HG03521 (cell line): ENCODE data around the gene BSG.
"Not testable (repeated sequence)": the region's sequence is repeated elsewhere in the genome, so short reads cannot be mapped to it uniquely, and the experiment has no call there.

Experiments used
- ATAC-seq: cut with Tn5 transposase; IDR thresholded peaks from one replicate; pipeline ENCODE4 v1.9.1; 2021; ENCODE audit warnings: mild to moderate bottlenecking, moderate library complexity; ENCODE audit not compliant: unreplicated experiment

Gene BSG

DNA sequence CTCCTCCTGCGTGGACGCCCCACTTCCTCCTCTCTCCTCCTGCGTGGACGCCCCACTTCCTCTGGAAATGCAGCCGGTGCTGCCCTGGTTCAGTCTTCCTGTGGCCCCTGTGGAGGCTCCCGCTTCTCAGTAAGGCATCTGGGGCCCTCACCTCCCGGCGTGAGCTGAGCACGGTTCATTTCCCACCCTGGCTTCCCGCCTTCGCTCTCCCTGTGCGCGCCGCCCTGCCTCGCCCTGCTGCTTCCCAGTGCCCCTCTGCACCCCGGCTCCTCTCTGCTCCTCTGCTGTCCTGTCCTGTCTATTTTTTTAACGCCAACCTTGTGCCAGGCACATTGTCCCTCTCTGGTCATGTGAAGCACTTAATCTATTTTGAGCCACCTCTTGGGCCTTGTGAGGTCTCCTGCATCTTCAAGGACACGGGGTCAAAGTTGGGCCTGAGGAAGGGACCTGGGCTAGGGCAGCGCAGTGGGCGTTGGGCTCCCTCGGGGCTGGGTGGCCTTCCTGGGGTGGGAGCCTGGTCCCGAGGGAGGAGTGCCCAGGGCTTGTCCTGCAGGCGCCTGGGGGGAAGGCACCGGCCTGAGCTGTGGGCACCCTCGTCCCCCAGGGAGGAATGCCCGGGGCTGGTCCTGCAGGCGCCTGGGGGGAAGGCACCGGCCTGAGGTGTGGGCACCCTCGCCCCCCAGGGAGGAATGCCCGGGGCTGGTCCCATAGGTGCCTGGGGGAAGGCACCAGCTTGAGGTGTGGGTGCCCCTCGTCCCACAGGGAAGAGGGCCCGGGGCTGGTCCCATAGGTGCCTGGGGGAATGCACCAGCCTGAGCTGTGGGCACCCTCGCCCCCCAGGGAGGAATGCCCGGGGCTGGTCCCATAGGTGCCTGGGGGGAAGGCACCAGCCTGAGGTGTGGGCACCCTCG lies 30.2 kb downstream of the BSG start:
- ATAC-seq, result no peak

DNA sequence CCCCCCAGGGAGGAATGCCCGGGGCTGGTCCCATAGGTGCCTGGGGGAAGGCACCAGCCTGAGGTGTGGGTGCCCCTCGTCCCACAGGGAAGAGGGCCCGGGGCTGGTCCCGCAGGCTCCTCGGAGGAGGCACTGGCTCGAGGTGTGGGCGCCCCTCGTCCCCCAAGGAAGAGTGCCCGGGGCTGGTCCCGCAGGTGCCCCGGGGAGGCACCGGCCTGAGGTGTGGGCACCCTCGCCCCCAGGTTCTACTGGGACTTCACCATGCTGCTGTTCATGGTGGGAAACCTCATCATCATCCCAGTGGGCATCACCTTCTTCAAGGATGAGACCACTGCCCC lies 30.9 kb downstream of the BSG start:
- ATAC-seq, result not testable (repeated sequence)

DNA sequence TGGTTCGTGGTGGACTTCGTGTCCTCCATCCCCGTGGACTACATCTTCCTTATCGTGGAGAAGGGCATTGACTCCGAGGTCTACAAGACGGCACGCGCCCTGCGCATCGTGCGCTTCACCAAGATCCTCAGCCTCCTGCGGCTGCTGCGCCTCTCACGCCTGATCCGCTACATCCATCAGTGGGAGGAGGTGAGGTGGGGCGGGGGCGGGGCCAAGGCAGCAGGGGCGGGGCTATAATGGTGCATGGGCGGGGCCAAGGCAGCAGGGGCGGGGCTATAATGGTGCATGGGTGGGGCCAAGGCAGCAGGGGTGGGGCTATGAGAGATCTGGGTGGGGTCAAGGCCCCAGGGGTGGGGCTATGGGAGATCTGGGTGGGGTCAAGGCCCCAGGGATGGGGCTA lies 31.4 kb downstream of the BSG start:
- ATAC-seq, result not testable (repeated sequence)

DNA sequence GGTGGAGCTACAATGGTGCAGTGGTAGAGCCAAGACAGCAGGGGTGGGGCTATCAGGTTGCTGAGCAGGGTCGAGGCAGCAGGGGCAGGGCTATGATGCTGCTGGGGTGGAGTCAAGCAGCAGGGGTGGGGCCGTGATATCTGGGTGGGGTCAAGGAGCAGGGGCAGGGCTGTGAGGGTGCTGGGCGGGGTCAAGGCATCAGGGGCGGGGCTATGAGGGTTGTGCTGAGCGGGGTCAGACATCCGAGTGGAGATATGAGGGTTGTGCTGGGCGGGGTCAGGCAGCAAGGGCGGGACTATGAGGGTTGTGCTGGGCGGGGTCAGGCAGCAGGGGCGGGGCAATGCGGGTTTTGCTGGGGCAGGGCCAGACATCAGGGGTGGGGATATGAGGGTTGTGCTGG lies 32.0 kb downstream of the BSG start:
- no peak for ATAC-seq

DNA sequence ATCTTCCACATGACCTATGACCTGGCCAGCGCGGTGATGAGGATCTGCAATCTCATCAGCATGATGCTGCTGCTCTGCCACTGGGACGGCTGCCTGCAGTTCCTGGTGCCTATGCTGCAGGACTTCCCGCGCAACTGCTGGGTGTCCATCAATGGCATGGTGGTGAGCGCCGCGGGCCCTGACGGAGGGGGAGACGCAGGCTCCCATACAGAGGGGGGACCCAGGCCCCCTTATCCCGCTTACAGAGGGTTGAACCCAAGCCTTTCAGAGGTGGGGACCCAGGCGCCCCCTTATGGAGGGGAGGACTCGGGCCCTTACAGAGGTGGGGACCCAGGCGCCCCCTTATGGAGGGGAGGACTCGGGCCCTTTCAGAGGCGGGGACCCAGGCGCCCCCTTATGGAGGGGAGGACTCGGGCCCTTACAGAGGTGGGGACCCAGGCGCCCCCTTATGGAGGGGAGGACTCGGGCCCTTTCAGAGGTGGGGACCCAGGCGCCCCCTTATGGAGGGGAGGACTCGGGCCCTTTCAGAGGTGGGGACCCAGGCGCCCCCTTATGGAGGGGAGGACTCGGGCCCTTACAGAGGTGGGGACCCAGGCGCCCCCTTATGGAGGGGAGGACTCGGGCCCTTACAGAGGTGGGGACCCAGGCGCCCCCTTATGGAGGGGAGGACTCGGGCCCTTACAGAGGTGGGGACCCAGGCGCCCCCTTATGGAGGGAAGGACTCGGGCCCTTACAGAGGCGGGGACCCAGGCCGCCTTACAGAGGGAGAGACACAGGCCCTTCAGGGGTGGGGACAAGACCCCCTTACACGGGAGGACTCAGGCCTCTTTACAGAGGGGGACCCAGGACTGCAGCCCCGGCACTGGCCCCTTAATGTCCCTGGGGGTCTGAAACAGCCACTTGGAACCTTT lies 32.9 kb downstream of the BSG start:
- not testable (repeated sequence) for ATAC-seq

DNA sequence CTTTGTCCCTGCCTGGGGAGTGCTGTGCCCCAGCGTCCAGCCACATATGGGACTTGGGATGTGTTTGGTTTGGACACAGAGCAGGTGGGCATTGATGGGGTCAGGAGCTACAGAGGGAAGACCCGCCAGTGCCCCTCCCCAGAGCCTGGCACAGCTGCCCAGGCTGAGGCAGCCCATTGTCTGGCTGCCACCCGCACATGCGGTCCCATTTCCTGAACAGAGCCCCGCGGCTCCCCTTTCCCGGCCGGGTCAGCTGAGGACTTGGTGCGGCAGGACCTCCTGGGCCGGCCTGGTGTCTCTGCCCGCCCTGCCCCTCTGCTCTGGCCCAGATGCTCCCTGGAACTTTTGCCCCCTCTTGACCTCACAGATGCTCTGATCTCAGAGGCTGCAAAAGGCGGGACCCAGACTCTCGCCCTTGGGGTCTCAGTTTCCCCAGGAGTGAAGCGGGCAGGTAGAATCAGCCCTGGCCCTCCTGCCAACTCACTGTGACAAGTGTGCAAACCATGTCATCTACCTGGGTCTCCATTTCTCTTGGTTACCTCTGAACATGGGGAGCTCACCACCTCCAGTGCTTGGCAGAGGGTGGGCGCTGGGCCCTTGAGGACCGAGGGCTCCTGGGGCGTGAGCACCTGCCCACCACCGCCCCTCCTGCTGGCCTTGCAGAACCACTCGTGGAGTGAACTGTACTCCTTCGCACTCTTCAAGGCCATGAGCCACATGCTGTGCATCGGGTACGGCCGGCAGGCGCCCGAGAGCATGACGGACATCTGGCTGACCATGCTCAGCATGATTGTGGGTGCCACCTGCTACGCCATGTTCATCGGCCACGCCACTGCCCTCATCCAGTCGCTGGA lies 35.1 kb downstream of the BSG start:
- ATAC-seq, result no peak

DNA sequence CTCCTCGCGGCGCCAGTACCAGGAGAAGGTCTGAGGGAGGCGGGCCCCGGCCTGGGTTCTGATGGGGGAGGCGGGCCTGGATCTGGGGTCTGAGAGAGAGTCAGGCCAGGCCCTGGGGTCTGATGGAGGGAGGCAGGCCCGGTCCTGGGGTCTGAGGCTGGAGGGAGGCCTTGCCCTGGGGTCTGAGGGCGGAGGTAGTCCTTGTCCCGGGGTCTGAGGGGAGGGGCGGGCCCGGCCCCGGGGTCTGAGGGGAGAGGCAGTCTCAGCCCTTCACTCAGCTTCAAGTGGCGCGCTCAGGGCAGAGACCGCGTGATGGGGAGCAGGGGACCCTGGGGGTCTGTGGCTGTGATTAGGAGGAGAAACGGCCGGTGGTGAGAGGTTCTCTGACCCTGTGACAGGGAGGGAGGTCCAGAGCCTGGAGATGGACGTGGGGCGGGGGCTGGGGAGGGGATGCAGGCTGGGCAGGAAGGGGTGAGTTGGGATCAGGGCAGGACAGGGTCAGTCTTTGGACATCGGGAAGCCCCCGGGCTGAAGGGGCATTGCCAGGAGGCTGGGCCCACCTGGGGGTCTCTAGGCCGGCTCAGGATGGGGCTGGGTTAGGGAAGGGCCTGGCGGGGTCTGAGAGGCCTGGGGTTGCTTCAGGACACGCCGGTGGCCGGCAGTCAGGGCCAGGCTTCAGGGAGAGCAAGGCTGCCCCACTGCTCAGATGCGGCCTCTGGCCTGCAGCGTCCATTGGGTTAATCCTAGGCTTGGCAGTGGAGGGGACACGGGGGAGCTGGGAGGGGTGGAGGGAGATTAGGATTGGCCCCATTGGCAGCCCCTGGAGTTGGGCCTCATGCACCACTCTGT lies 36.0 kb downstream of the BSG start:
- ATAC-seq, result no peak

DNA sequence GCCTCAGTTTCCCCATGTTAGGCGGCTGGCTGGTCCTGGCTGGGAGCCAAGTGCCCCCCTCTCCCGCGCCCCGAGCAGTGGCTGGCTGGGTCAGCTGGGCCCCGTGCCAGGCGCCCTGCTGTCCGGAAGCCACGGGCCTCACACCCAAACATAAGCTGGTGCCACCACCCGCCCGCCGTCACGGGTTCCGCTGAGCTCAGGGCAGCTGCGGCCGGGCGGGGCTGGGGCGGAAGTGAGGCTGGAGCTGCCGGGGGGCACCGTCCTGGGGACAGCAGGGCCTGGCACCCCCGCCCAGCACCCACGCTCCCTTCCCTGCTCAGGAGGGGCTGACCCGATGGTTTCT lies 36.6 kb downstream of the BSG start:
- no peak for ATAC-seq

DNA sequence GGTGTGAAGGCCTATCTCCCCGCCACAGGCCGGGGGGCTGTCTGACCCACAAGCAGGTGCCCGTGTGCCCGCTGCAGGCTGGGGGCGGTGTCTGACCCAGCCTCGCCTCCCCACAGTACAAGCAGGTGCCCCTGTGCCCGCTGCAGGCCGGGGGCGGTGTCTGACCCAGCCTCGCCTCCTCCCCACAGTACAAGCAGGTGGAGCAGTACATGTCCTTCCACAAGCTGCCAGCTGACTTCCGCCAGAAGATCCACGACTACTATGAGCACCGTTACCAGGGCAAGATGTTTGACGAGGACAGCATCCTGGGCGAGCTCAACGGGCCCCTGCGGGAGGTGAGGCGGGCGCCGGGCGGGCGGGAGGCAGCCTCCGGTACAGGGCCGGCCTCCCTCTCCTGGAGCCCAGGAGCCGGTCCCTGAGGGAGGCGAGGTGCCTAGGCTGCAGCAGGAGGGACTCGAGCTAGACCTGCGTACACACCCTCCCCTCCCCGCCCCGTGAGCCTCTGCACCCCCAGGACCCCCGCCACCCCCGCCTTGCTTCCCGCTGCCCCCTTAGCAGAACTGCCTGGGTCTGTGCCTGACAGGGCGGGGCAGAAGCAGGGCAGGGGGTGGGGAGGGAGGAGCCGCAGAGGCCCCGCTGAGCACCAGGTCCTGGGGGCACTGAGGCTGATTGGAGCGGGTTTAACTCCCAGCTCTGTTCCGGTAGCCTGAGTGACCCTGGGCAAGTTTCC lies 37.8 kb downstream of the BSG start:
- no peak for ATAC-seq

DNA sequence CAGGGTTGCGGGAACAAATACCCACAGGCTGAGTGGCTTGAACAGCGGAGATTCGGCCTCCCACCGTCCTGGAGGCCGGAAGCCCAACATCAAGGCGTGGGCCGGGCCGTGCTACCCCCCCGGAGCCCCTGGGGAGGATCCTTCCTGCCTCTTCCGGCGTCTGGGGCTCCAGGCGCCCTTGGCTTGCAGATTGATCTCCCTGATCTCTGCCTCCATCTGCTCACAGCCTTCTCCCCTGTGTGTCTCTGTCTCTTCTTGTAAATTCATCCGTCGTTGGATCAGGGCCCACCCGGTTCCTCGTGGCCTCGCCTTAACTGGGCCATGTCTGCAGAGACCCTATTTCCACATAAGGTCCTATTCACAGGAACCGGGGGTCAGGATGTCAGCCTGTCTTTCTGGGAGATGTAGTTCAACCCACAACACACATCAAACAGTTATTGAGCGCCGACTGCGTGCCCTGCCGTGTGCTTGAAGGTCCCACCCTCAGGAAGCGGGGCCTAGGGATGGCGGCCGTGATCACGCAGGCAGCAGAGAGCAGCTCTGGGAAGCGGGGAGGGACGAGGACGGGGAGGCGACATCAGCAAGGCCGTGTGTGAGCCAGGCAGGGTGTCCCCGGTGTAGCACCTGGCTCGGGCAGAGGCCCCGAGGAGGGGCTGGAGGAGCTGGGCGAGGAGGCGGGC lies 38.5 kb downstream of the BSG start:
- ATAC-seq, result no peak

DNA sequence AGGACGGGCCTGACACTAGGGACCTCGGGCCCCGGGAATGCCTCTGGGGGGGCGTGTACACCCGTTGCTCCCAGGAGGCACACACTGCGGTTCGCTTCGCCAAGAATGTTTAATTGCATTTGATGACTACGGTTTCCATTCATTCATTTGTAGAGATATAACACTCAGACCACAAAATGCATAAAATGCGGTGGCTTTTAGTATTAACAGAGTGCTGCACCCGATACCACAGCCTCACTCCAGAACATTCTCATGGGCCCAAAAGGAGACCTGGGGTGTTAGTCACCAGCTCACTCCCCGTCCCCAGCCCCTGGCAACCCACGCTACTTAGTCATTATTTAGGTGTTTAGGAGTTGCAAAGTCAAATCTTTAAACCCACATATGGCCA lies 39.1 kb downstream of the BSG start:
- ATAC-seq, result no peak

DNA sequence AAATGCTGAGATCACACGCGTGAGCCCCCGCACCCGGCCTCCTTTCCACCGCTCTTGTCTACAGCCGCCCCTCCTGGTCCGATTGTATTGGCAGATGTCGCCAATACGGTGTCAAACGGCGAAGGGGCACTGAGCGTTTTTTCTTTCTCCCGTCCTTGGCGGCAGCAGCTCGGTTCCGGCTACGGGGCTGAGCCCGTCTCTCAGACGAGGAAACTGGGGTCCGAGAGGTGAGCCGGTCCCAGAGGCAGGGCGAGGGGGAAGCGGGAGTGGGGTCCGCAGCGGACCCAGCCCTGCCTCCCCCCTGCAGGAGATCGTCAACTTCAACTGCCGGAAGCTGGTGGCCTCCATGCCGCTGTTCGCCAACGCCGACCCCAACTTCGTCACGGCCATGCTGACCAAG lies 40.5 kb downstream of the BSG start:
- no peak for ATAC-seq

DNA sequence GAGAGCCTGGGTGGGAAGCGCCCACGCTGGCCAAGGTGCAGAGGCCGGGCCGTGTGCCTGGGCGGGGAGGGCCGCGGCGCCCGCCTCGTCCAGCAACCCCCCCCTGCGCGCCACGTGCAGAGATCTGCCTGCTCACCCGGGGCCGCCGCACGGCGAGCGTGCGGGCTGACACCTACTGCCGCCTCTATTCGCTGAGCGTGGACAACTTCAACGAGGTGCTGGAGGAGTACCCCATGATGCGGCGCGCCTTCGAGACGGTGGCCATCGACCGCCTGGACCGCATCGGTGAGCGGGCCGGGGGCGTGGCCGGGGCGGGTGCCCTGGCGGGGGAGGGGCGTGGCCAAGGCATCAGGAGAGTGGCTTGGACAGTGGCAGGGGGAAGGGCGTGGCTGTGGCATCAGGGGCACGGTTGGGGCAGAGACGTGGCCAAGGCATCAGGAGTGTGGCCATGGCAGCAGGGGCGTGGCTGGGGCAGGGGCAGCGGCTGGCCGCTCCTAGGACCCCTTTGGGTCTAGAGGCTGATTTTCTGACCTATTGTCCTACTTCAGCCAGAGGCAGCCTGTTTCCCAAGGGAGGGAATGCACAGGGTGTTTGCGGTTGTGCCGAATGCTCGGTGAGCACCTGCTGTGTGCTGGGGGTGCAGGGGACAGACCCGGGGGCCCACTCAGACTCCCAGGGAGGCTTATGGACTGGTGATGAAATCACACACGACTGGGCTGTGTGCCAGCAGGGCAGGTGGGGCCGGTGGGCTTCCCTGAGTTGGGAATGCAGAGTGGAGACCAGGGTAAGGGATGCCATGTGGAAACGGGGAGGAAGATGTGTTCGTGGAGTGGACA lies 41.6 kb downstream of the BSG start:
- ATAC-seq, result no peak

DNA sequence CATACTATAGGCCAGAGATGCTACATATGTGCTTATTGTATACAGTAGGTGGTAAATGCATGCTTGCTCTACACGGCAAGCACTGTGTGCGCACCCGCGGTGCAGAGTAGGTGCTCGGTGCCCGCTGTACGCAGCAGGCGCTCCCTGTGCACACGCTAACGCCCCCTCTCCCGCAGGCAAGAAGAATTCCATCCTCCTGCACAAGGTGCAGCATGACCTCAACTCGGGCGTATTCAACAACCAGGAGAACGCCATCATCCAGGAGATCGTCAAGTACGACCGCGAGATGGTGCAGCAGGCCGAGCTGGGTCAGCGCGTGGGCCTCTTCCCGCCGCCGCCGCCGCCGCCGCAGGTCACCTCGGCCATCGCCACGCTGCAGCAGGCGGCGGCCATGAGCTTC lies 43.2 kb downstream of the BSG start:
- no peak for ATAC-seq

DNA sequence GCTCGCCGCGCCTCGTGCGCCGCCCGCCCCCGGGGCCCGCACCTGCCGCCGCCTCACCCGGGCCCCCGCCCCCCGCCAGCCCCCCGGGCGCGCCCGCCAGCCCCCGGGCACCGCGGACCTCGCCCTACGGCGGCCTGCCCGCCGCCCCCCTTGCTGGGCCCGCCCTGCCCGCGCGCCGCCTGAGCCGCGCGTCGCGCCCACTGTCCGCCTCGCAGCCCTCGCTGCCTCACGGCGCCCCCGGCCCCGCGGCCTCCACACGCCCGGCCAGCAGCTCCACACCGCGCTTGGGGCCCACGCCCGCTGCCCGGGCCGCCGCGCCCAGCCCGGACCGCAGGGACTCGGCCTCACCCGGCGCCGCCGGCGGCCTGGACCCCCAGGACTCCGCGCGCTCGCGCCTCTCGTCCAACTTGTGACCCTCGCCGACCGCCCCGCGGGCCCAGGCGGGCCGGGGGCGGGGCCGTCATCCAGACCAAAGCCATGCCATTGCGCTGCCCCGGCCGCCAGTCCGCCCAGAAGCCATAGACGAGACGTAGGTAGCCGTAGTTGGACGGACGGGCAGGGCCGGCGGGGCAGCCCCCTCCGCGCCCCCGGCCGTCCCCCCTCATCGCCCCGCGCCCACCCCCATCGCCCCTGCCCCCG lies 43.8 kb downstream of the BSG start:
- ATAC-seq, result no peak

DNA sequence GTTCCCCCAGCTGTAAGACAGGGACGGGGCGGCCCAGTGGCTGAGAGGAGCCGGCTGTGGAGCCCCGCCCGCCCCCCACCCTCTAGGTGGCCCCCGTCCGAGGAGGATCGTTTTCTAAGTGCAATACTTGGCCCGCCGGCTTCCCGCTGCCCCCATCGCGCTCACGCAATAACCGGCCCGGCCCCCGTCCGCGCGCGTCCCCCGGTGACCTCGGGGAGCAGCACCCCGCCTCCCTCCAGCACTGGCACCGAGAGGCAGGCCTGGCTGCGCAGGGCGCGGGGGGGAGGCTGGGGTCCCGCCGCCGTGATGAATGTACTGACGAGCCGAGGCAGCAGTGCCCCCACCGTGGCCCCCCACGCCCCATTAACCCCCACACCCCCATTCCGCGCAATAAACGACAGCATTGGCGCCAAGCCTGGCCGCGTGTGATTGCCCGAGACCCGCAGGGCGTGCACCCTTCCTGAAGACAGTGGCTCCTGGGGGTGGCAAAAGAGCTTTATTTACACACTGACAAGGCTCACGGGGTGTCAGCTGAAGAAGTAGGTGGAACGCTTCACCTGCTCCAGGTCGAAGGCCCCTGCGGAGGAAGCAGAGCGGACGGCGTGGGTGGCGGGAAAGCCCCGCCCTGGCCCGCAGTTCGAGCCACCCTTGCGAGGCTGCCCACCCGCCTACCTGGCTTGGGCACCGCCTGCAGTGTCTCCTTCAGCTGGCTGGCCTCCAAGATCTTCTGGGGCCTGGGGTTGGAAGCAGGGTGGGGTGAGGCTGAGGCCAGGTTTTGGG lies 44.5 kb downstream of the BSG start:
- no peak for ATAC-seq
